Activated effector memory CD4-positive, alpha-beta T cell treated with Interleukin-2 at 50 U/mL for 16 hours (primary cell): ENCODE results near the gene MTERF1.
A peak's percentile ranks its signal among the peaks of the same experiment; 100 is the strongest.
"Not testable (repeated sequence)": the region's sequence is repeated elsewhere in the genome, so short reads cannot be mapped to it uniquely, and the experiment has no call there.

Experiments
- DNase-seq: peaks from one replicate; pipeline ENCODE4 v3.0.0-alpha.2; 2020

Gene MTERF1

GRCh38 chr7:91880413-91881241 lies at the start of gene MTERF1:
MTERF1 (minus strand) TSS chr7:91880702; CDS start chr7:91880083, 619 bp downstream.
- DNase-seq, result peak; percentile 89

- DNase-seq, result no peak
These were observed 49.0 kb upstream of the MTERF1 start for GRCh38 chr7:91929463-91929862.

GRCh38 chr7:91927912-91928311 lies 47.4 kb upstream of the MTERF1 start:
- DNase-seq, result no peak

- DNase-seq, result no peak
These were observed 42.4 kb upstream of the MTERF1 start for GRCh38 chr7:91922857-91923256.

GRCh38 chr7:91918356-91918755 lies 37.9 kb upstream of the MTERF1 start:
- DNase-seq, result no peak

GRCh38 chr7:91916051-91916440 lies 35.5 kb upstream of the MTERF1 start:
- no peak for DNase-seq

GRCh38 chr7:91915401-91916050 lies 35.0 kb upstream of the MTERF1 start:
- DNase-seq, result no peak

- no peak for DNase-seq
These were observed 33.1 kb upstream of the MTERF1 start for GRCh38 chr7:91913612-91914011.

- no peak for DNase-seq
These were observed 32.0 kb upstream of the MTERF1 start for GRCh38 chr7:91912494-91912893.

- no peak for DNase-seq
These were observed 30.6 kb upstream of the MTERF1 start for GRCh38 chr7:91911121-91911520.

GRCh38 chr7:91910171-91910570 lies 29.7 kb upstream of the MTERF1 start:
- no peak for DNase-seq

GRCh38 chr7:91899563-91899962 lies 19.1 kb upstream of the MTERF1 start:
- DNase-seq, result no peak

- DNase-seq, result no peak
These were observed 17.9 kb upstream of the MTERF1 start for GRCh38 chr7:91898240-91898992.

- DNase-seq, result no peak
These were observed 14.4 kb upstream of the MTERF1 start for GRCh38 chr7:91894781-91895480.

- not testable (repeated sequence) for DNase-seq
These were observed 13.2 kb upstream of the MTERF1 start for GRCh38 chr7:91893699-91894098.

GRCh38 chr7:91892821-91893340 lies 12.4 kb upstream of the MTERF1 start:
- no peak for DNase-seq

GRCh38 chr7:91892099-91892705 lies 11.7 kb upstream of the MTERF1 start:
- DNase-seq, result no peak

- not testable (repeated sequence) for DNase-seq
These were observed 8.0 kb upstream of the MTERF1 start for GRCh38 chr7:91888271-91889175.

- not testable (repeated sequence) for DNase-seq
These were observed 7.1 kb upstream of the MTERF1 start for GRCh38 chr7:91887336-91888213.
